ENCODE results near the gene DAZL.

DNA sequence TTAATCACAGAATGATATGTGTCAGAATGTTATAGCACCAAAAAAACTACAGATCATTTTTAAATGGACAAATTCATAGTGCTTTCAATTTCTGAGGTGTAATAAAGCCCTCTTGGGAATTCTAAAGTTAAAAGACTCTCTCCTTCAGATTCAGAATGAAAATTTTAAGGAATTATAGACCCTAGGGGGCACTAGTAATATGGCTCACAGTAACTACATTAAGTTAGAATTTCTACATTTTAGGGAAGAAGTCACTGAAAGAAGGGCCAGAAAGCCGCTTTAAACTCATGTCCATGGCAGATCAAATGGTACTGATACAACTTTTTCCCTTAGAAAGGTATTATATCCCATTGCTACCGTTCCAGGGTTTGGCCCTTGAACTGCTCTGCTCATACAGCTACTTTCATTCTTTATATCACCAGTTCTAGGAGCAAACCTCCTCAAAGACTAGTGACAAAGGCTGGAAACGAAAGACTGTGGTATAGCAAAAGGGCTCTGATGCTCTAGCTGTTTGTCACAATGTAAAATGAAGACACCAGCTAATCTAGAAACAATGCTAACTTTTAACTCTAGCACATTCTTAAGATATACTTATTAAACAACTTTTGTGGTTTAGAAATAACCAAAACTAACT lies 18.1 kb downstream of the DAZL start:
- TF ChIP-seq, protein P1, sequence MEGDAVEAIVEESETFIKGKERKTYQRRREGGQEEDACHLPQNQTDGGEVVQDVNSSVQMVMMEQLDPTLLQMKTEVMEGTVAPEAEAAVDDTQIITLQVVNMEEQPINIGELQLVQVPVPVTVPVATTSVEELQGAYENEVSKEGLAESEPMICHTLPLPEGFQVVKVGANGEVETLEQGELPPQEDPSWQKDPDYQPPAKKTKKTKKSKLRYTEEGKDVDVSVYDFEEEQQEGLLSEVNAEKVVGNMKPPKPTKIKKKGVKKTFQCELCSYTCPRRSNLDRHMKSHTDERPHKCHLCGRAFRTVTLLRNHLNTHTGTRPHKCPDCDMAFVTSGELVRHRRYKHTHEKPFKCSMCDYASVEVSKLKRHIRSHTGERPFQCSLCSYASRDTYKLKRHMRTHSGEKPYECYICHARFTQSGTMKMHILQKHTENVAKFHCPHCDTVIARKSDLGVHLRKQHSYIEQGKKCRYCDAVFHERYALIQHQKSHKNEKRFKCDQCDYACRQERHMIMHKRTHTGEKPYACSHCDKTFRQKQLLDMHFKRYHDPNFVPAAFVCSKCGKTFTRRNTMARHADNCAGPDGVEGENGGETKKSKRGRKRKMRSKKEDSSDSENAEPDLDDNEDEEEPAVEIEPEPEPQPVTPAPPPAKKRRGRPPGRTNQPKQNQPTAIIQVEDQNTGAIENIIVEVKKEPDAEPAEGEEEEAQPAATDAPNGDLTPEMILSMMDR (IDR thresholded peaks at IDR 0.05), result no peak
- no peak for TF ChIP-seq POLR2A (IDR thresholded peaks at IDR 0.05)

All from right lobe of liver (tissue), 4 donors.